Measurements from ENCODE around the gene B4GALT1.
"Not testable (repeated sequence)": the region's sequence is repeated elsewhere in the genome, so short reads cannot be mapped to it uniquely, and the experiment has no call there.

B4GALT1 gene

GRCh38 chr9:33101104-33101951, 65.8 kb downstream of the B4GALT1 start:
- no peak for DNase-seq (ENCODE audit: low spot score)

GRCh38 chr9:33099754-33100153, 67.4 kb downstream of the B4GALT1 start:
- no peak for DNase-seq (ENCODE audit: low spot score)

- DNase-seq (ENCODE audit: low spot score): no peak
Observed at GRCh38 chr9:33097192-33097591, 69.9 kb downstream of the B4GALT1 start.

- DNase-seq (ENCODE audit: low spot score): no peak
Observed at GRCh38 chr9:33092634-33093033, 74.5 kb downstream of the B4GALT1 start.

- DNase-seq (ENCODE audit: low spot score): not testable (repeated sequence)
Observed at GRCh38 chr9:33085672-33086071, 81.5 kb downstream of the B4GALT1 start.

- no peak for DNase-seq (ENCODE audit: low spot score)
Observed at GRCh38 chr9:33082538-33083326, 84.4 kb downstream of the B4GALT1 start.

GRCh38 chr9:33082128-33082527, 85.0 kb downstream of the B4GALT1 start:
- no peak for DNase-seq (ENCODE audit: low spot score)

GRCh38 chr9:33081128-33081851, 85.8 kb downstream of the B4GALT1 start:
- DNase-seq (ENCODE audit: low spot score): no peak

GRCh38 chr9:33080534-33080933, 86.6 kb downstream of the B4GALT1 start:
- no peak for DNase-seq (ENCODE audit: low spot score)

- DNase-seq (ENCODE audit: low spot score): peak; percentile 98
Observed at GRCh38 chr9:33076046-33077004, 90.8 kb downstream of the B4GALT1 start, which contains the start of gene SMU1. Gene SMU1 (minus strand): TSS chr9:33076674. CDS start chr9:33076608, 66 bp downstream.

GRCh38 chr9:33068991-33069390, 98.1 kb downstream of the B4GALT1 start:
- DNase-seq (ENCODE audit: low spot score): no peak

- no peak for DNase-seq (ENCODE audit: low spot score)
Observed at GRCh38 chr9:33065157-33066076, 101.7 kb downstream of the B4GALT1 start.
